Choroid plexus epithelial cell (primary cell): ENCODE data around the gene PRKG1.
"Not testable (repeated sequence)": the region's sequence is repeated elsewhere in the genome, so short reads cannot be mapped to it uniquely, and the experiment has no call there.

ENCODE experiments used
- DNase-seq: peaks from one replicate; pipeline ENCODE4 v3.0.0-alpha.2; 2010; ENCODE audit warnings: low read depth
- H3K4me3 ChIP-seq: 2 replicates; pipeline ENCODE4 v1.5.1; 2011; ENCODE audit warnings: low read depth, mild to moderate bottlenecking, control low read depth, low read length, moderate library complexity
- CTCF ChIP-seq: conservative IDR thresholded peaks from 2 replicates; pipeline ENCODE4 v1.5.1; 2011; ENCODE audit warnings: low read depth, mild to moderate bottlenecking, control low read depth, inconsistent platforms, low read length, moderate library complexity

Gene PRKG1

GRCh38 chr10:52198540-52198939 is 1124.3 kb downstream of the PRKG1 start:
- no peak overlapping the region for H3K4me3 ChIP-seq
- peak; percentile 39 for DNase-seq
- no peak for TF ChIP-seq CTCF

GRCh38 chr10:52204906-52205305 is 1130.6 kb downstream of the PRKG1 start:
- not testable (repeated sequence) for DNase-seq, H3K4me3 ChIP-seq

DNA sequence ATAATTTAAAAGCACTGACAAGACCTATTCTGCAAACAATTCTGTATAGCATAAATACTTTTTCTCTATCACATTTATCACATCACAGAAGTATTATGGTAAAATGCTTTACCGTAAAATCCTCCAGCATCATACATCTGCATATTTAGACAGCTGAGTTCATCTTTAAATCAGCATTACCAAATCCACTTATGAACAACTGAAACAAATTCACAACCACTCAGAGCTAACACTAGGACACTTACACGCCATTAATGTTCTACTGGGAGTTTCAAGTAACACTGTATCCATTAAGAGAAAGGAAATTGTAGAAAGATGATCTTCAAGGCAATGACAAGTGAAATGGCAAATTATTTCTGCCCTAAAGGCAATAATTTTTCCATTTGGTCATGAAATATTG is 1134.1 kb downstream of the PRKG1 start:
- no peak overlapping the region for H3K4me3 ChIP-seq
- DNase-seq: no peak
- no peak for TF ChIP-seq CTCF

DNA sequence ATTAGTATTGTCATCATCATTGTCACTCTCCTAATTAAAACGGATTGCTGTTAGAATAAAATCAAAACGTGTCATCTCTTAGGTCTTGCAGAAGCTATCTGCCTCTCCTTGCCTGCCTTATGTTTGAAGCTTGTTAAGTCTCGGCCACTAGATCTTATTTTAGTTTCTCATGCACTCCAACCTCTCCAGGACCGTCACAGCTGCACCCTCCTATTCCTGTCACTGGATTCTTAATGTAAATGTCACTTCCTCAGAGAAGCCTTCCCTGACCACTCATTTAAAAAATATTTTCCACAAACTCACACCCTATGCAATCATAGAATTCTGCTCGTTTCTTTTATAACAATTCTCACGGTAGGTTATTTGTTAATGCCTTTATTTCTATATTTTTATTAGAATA is 1135.9 kb downstream of the PRKG1 start:
- DNase-seq: no peak
- H3K4me3 ChIP-seq: no peak overlapping the region
- no peak for TF ChIP-seq CTCF

DNA sequence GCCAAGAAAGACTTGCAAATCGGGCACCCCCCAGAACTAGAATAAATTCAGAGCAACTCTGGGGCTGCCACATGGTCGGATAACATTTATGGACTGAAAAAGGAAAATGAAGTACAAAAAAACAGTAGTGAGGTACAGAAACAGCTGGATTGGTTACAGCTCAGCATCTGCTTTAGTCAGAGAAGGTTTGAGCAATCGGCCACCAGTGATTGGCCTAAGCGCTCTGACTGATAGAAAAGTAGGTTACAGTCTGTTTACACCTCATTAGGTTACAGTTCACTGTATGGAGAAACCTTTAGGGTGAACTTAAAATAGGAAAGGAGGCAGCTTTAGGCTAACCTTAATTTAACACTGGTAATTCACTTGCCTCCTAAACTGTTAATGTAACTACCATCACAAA is 1137.8 kb downstream of the PRKG1 start:
- H3K4me3 ChIP-seq: no peak overlapping the region
- no peak for TF ChIP-seq CTCF
- DNase-seq: peak; percentile 41

GRCh38 chr10:52212802-52213201 is 1138.5 kb downstream of the PRKG1 start:
- DNase-seq: no peak
- no peak for TF ChIP-seq CTCF
- no peak overlapping the region for H3K4me3 ChIP-seq

DNA sequence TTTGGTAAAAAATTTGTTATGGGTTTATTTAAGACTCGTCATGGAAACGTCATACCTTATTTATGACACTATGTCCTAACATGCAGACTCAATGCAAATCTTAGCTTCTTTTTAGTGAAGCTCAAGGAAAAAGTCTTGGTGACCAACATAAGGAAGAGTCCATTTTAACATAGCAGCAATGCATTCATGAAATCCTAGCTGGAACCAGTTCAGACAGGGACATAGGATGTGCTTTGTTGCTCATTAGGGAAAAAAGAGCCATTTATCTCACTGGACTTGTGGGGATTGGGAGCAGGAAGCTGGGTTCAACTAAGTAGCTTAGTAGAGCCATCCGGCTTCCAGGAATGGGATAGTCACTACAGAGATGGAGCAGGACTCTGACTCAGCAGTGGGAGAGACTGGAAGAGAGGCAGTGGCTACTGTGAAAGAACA is 1139.0 kb downstream of the PRKG1 start:
- peak; percentile 39 for DNase-seq

More for the DNA sequence above, 1139.0 kb downstream of the PRKG1 start:
- TF ChIP-seq CTCF: no peak
- H3K4me3 ChIP-seq: no peak overlapping the region
